Vagina (tissue), 2 donors: ENCODE measurements around the gene WASHC4. TPM values are rescaled to one million over a fixed set of nuclear protein-coding genes. Genes with fewer than 3 reads are reported as not detected.

Experiments used
- DNase-seq, 2 donors: peaks; one replicate each; pipeline ENCODE4 v3.0.0-alpha.2; 2017; ENCODE audit errors: extremely low spot score in 2 of 2
- H3K27ac ChIP-seq: fragments of 200-600 bp; sonication (generic); one replicate; pipeline ENCODE4 v1.5.1; 2019
- H3K27me3 ChIP-seq: fragments of 200-600 bp; sonication (generic); one replicate; pipeline ENCODE4 v1.5.1; 2019
- H3K36me3 ChIP-seq, 2 donors: fragments of 200-600 bp; sonication (generic); one replicate each; pipeline ENCODE4 v1.5.1; 2017 to 2019
- H3K4me1 ChIP-seq: fragments of 200-600 bp; sonication (generic); one replicate; pipeline ENCODE4 v1.5.1; 2019
- H3K4me3 ChIP-seq, 2 donors: fragments of 200-600 bp; sonication (generic); 1 replicate in 1 of 2; 2 replicates in 1 of 2; pipeline ENCODE4 v1.5.1; 2016 to 2019
- H3K9me3 ChIP-seq: fragments of 200-600 bp; sonication (generic); one replicate; pipeline ENCODE4 v1.5.1; 2019
- POLR2A ChIP-seq, 2 donors: fragments of 450-650 bp; IDR thresholded peaks; one replicate each; pipeline ENCODE4 v1.6.1; 2017; ENCODE audit warnings: antibody characterized with exemption in 2 of 2, mild to moderate bottlenecking in 2 of 2, moderate library complexity in 2 of 2
- POLR2AphosphoS5 ChIP-seq, 2 donors: sonication (generic); formaldehyde crosslinking; IDR thresholded peaks; one replicate each; pipeline ENCODE4 v1.9.0; 2017; ENCODE audit warnings: antibody characterized with exemption in 2 of 2, mild to moderate bottlenecking in 2 of 2, low read depth in 1 of 2; ENCODE audit not compliant: insufficient read depth in 1 of 2
- intact Hi-C: fragments of 100-400 bp; cut with DNase I; formaldehyde crosslinking; loops from one replicate; pipeline ENCODE4 v1.15.1; 2023
- total RNA-seq: library from RNA; depleted of rRNA; stranded (reverse); fragments of >200 nt; gene quantifications from one replicate; pipeline ENCODE4 v1.2.3, GENCODE V29; 2016
- TF ChIP-seq, protein P1 (sequence below), 3 experiments: fragments of 450-650 bp in 2 of 3; fragments of 200-600 bp in 1 of 3; sonication (generic) in 1 of 3; IDR thresholded peaks; one replicate each; pipeline ENCODE4 v1.5.1; 2017 to 2019; ENCODE audit warnings: antibody characterized with exemption in 3 of 3, mild to moderate bottlenecking in 2 of 3, moderate library complexity in 2 of 3

WASHC4 gene
- total RNA-seq, 1 donor from 2014 or later = 51.1 TPM

DNA sequence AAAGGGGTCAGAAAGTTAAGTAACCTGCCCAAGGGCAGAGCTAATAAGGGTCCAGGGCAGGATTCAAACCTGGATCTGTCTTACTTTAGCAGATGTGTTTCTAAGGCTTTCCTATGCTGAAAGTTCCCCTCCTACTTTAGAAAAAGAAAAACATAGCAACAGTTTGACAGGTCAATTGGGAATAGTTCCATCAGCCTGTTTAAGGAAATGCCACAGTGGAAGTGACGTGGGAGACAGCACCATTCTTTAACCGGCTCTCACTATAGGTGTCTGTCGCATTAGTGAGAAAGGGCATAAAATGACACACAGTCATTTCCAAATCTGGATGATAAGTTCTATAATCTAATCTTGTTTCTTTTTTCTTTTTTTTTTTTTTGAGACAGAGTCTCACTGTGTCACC lies 30.6 kb upstream of the WASHC4 start:
- H3K27me3 ChIP-seq = no peaks in the 10 kb centered on the region
- no peak overlapping the region for H3K4me3 ChIP-seq
- H3K27ac ChIP-seq = no peak overlapping the region
- TF ChIP-seq POLR2AphosphoS5 (IDR thresholded peaks at IDR 0.05; ENCODE audit: insufficient read depth in 1 of 2, low read depth in 1 of 2) = no peak
- TF ChIP-seq, protein P1, sequence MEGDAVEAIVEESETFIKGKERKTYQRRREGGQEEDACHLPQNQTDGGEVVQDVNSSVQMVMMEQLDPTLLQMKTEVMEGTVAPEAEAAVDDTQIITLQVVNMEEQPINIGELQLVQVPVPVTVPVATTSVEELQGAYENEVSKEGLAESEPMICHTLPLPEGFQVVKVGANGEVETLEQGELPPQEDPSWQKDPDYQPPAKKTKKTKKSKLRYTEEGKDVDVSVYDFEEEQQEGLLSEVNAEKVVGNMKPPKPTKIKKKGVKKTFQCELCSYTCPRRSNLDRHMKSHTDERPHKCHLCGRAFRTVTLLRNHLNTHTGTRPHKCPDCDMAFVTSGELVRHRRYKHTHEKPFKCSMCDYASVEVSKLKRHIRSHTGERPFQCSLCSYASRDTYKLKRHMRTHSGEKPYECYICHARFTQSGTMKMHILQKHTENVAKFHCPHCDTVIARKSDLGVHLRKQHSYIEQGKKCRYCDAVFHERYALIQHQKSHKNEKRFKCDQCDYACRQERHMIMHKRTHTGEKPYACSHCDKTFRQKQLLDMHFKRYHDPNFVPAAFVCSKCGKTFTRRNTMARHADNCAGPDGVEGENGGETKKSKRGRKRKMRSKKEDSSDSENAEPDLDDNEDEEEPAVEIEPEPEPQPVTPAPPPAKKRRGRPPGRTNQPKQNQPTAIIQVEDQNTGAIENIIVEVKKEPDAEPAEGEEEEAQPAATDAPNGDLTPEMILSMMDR (IDR thresholded peaks at IDR 0.05) = no peak
- TF ChIP-seq POLR2A (IDR thresholded peaks at IDR 0.05) = no peak
- DNase-seq = no peak
- intact Hi-C loops = no loop called here
- no peaks in the 10 kb centered on the region for H3K36me3 ChIP-seq
- H3K4me1 ChIP-seq = peaks cover 8% of the 10 kb centered on the region
- no peaks in the 10 kb centered on the region for H3K9me3 ChIP-seq

DNA sequence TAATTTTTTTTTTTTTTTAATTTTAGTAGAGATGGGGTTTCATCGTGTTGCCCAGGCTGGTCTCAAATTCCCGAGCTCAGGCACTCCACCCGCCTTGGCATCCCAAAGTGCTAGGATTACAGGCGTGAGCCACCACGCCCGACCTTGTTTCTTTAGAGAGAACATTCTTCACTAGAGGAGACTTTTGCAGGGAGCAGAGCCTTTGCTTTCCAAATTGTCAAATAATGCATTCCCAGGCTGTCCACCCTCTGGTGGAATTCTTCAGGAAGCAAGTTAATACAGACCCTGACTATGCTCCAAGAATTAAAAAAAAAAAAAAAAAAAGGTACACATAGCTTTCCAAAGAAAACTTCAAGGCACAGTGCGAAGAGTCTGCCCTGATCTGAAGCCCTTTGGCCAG lies 30.1 kb upstream of the WASHC4 start:
- no peak for TF ChIP-seq POLR2A (IDR thresholded peaks at IDR 0.05)
- TF ChIP-seq, protein P1 (IDR thresholded peaks at IDR 0.05) = no peak
- no peak for TF ChIP-seq POLR2AphosphoS5 (IDR thresholded peaks at IDR 0.05; ENCODE audit: insufficient read depth in 1 of 2, low read depth in 1 of 2)
- intact Hi-C loops = no loop called here
- Histone ChIP-seq H3K27ac (no peak overlapping the region), H3K4me1 (peaks cover 8% of the 10 kb centered on the region), H3K4me3 (no peak overlapping the region), H3K36me3 (no peaks in the 10 kb centered on the region), H3K27me3 (no peaks in the 10 kb centered on the region), H3K9me3 (no peaks in the 10 kb centered on the region)
- no peak for DNase-seq

DNA sequence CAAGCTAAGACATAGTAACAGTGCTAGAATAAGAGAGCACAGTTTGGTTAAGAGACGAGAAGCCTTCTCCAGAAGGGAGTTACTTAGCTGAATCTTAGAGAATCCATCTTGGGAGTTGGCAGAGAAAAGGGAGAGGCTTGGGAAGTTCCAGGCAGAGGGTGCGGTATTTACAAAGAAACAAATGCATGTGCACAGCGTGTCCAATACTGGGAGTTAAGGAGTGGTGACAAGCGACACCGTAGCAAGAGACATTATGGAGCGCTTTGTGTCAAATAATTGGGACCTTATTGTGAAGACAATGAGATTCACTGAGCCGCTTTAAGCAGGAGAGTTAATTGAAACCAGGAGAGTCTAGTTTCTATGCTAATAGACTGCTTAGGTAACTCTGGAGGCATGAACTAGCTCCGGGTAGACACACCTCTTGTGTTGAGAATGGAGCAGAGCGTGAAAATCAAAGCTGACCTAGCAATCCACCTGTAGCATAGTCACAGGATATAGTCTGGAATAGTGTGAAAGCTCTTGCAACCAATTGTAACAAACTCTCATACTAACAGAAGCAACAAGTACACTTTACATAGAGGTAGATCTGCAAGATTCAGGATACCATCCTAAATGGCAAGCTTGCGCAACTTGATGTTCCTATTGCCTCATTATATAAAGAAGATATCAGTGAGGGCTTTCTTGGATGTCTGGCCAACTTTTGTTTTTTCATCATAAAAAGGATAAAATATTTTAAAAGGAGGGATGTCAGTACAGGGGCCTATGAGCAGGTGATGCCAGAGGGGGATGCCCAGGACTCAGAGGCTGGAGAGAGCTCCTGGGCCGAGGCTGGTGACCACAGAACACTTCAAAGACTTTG lies 28.6 kb upstream of the WASHC4 start:
- Histone ChIP-seq H3K4me1 (peaks cover 15% of the 10 kb centered on the region), H3K4me3 (no peak overlapping the region)
- intact Hi-C loops = no loop called here

DNA sequence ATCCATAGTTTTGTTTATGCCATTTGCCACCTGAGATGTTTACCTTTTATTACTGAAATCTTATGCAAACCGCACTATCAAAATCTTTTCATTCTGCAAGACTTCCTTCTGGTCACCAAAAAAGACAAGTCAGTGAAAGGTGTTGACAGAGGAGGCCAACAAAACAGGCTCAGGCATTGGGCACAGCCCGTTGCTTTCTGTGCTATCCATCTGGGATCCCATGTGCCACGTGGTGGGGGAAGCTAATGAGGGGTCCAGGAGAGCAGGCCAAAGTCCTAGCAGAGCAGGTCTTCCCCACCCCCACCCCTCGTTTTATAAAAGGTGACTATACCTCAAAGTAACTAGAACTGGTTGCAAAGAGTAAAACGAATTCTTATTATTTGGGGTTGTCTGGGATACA lies 24.5 kb upstream of the WASHC4 start:
- Histone ChIP-seq H3K4me1 (peaks cover 7% of the 10 kb centered on the region), H3K36me3 (no peaks in the 10 kb centered on the region), H3K4me3 (peak overlapping the region; percentile 52 to 57), H3K9me3 (no peaks in the 10 kb centered on the region), H3K27me3 (no peaks in the 10 kb centered on the region), H3K27ac (peak overlapping the region; percentile 66)
- TF ChIP-seq, protein P1 (IDR thresholded peaks at IDR 0.05) = no peak
- TF ChIP-seq POLR2A (IDR thresholded peaks at IDR 0.05) (no peak), POLR2AphosphoS5 (IDR thresholded peaks at IDR 0.05; ENCODE audit: insufficient read depth in 1 of 2, low read depth in 1 of 2) (no peak)
- no peak for DNase-seq
- intact Hi-C loops = no loop called here

More for the DNA sequence above, 28.6 kb upstream of the WASHC4 start:
- DNase-seq = no peak
- H3K27ac ChIP-seq = no peak overlapping the region
- H3K36me3 ChIP-seq = no peaks in the 10 kb centered on the region
- TF ChIP-seq, protein P1 (IDR thresholded peaks at IDR 0.05) = no peak
- no peak for TF ChIP-seq POLR2A (IDR thresholded peaks at IDR 0.05)
- no peak for TF ChIP-seq POLR2AphosphoS5 (IDR thresholded peaks at IDR 0.05; ENCODE audit: insufficient read depth in 1 of 2, low read depth in 1 of 2)
- H3K9me3 ChIP-seq = no peaks in the 10 kb centered on the region
- no peaks in the 10 kb centered on the region for H3K27me3 ChIP-seq

DNA sequence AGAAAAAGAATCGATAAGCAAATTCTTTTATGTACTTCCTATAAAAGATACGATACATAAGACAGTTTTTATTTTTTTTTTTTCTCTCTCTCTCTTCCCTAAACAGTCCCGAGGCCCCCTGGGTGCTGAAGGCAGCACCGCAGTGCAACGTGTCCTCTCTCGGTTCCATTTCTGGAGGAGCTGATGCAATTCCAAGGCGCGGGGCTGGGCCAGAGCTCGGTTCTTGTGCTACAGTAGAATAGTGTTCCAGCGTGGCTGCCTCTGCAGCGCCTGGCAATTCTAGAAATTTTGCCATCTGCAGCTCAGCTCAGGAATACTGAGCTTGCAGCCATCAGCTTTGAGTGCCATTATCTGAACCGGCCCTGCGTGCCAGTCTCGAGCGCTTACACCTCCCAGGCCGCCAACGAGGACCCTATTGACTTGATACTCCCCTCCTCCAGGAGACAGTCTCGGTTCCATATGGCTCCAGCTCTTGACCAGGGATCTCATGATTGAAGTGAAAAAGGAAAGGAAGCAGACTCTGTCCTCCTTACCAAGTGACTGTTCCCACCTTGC lies 23.9 kb upstream of the WASHC4 start:
- Histone ChIP-seq H3K36me3 (no peaks in the 10 kb centered on the region), H3K4me3 (peak overlapping the region; percentile 52 to 57), H3K4me1 (peaks cover 7% of the 10 kb centered on the region), H3K9me3 (no peaks in the 10 kb centered on the region), H3K27ac (peak overlapping the region; percentile 66), H3K27me3 (no peaks in the 10 kb centered on the region)
- TF ChIP-seq, protein P1 (IDR thresholded peaks at IDR 0.05) = no peak
- no peak for TF ChIP-seq POLR2A (IDR thresholded peaks at IDR 0.05)
- TF ChIP-seq POLR2AphosphoS5 (IDR thresholded peaks at IDR 0.05; ENCODE audit: insufficient read depth in 1 of 2, low read depth in 1 of 2) = no peak
- no peak for DNase-seq
- intact Hi-C loops = no loop called here
